GM19438 (cell line): Measurements from ENCODE around the gene LARP4.
"Not testable (repeated sequence)": the region's sequence is repeated elsewhere in the genome, so short reads cannot be mapped to it uniquely, and the experiment has no call there.

Experiments used
- ATAC-seq: cut with Tn5 transposase; IDR thresholded peaks from one replicate; pipeline ENCODE4 v1.9.1; 2021; ENCODE audit warnings: low read depth; ENCODE audit not compliant: unreplicated experiment

LARP4 gene

GRCh38 chr12:50400104-50400637 lies 514 bp upstream of the LARP4 start:
- ATAC-seq, result no peak

- no peak for ATAC-seq
These were observed 906 bp downstream of the LARP4 start for GRCh38 chr12:50401500-50402081.

- ATAC-seq, result no peak
These were observed 1.7 kb downstream of the LARP4 start for GRCh38 chr12:50402264-50403000.

GRCh38 chr12:50403001-50403440 lies 2.3 kb downstream of the LARP4 start:
- no peak for ATAC-seq

GRCh38 chr12:50404307-50404706 lies 3.6 kb downstream of the LARP4 start:
- no peak for ATAC-seq

- ATAC-seq, result no peak
These were observed 10.5 kb downstream of the LARP4 start for GRCh38 chr12:50411051-50411660.

- ATAC-seq, result no peak
These were observed 15.3 kb downstream of the LARP4 start for GRCh38 chr12:50415899-50416479.

- no peak for ATAC-seq
These were observed 18.6 kb downstream of the LARP4 start for GRCh38 chr12:50419112-50419909.

- ATAC-seq, result not testable (repeated sequence)
These were observed 22.2 kb downstream of the LARP4 start for GRCh38 chr12:50422855-50423254.

- not testable (repeated sequence) for ATAC-seq
These were observed 22.7 kb downstream of the LARP4 start for GRCh38 chr12:50423342-50423741.

- ATAC-seq, result no peak
These were observed 25.0 kb downstream of the LARP4 start for GRCh38 chr12:50425589-50426258.

GRCh38 chr12:50431656-50432055 lies 31.0 kb downstream of the LARP4 start:
- ATAC-seq, result not testable (repeated sequence)

- ATAC-seq, result no peak
These were observed 39.6 kb downstream of the LARP4 start for GRCh38 chr12:50440288-50440687.

- no peak for ATAC-seq
These were observed 41.1 kb downstream of the LARP4 start for GRCh38 chr12:50441763-50442162.

- no peak for ATAC-seq
These were observed 41.7 kb downstream of the LARP4 start for GRCh38 chr12:50442178-50442908.

- not testable (repeated sequence) for ATAC-seq
These were observed 49.0 kb downstream of the LARP4 start for GRCh38 chr12:50449671-50450070.

- ATAC-seq, result no peak
These were observed 52.1 kb downstream of the LARP4 start for GRCh38 chr12:50452795-50453194.

GRCh38 chr12:50453872-50454271 lies 53.2 kb downstream of the LARP4 start:
- no peak for ATAC-seq

- ATAC-seq, result no peak
These were observed 57.9 kb downstream of the LARP4 start for GRCh38 chr12:50458606-50459005.
